SK-N-SH treated with all-trans-retinoic acid at 6 μM for 48 hours (cell line): ENCODE measurements around the gene QKI.
A peak's percentile ranks its signal among the peaks of the same experiment; 100 is the strongest.
"Not testable (repeated sequence)": the region's sequence is repeated elsewhere in the genome, so short reads cannot be mapped to it uniquely, and the experiment has no call there.

Source experiments
- ATAC-seq: fragments of 200-7000 bp; cut with Tn5 transposase; 3 replicates; pipeline ENCODE4 v1.9.1; 2020; ENCODE audit warnings: mild to moderate bottlenecking, moderate library complexity
- ARNTL ChIP-seq: fragments of 450-650 bp; formaldehyde crosslinking; IDR thresholded peaks from 2 replicates; pipeline ENCODE4 v1.5.0; 2020; ENCODE audit warnings: low read depth, mild to moderate bottlenecking, moderate library complexity, borderline replicate concordance
- BACH2 ChIP-seq: fragments of 250-450 bp; sonication (Bioruptor Pico); IDR thresholded peaks from 2 replicates; pipeline ENCODE4 v1.9.0; 2021; ENCODE audit warnings: mild to moderate bottlenecking, borderline replicate concordance
- CSDC2 ChIP-seq: fragments of 250-450 bp; sonication (Bioruptor Pico); IDR thresholded peaks from 2 replicates; pipeline ENCODE4 v1.5.0; 2020; ENCODE audit warnings: mild to moderate bottlenecking, moderate library complexity
- GLIS3 ChIP-seq: fragments of 250-450 bp; sonication (Bioruptor Pico); IDR thresholded peaks from 2 replicates; pipeline ENCODE4 v1.5.0; 2020; ENCODE audit warnings: mild to moderate bottlenecking, moderate library complexity
- ISL1 ChIP-seq: fragments of 250-450 bp; sonication (Bioruptor Pico); IDR thresholded peaks from 2 replicates; pipeline ENCODE4 v2.1.2; 2022; ENCODE audit warnings: mild to moderate bottlenecking, moderate library complexity
- OSR1 ChIP-seq: fragments of 250-450 bp; sonication (Bioruptor Pico); IDR thresholded peaks from 2 replicates; pipeline ENCODE4 v1.8.0; 2022; ENCODE audit warnings: moderate library complexity, mild to moderate bottlenecking, inconsistent platforms
- PPARA ChIP-seq: fragments of 250-450 bp; sonication (Bioruptor Pico); IDR thresholded peaks from 2 replicates; pipeline ENCODE4 v1.5.0; 2020; ENCODE audit warnings: mild to moderate bottlenecking, borderline replicate concordance
- RARB ChIP-seq: fragments of 250-450 bp; sonication (Bioruptor Pico); IDR thresholded peaks from 2 replicates; pipeline ENCODE4 v1.8.0; 2021; ENCODE audit warnings: mild to moderate bottlenecking, moderate library complexity
- SNAI2 ChIP-seq: fragments of 250-450 bp; sonication (Bioruptor Pico); IDR thresholded peaks from 2 replicates; pipeline ENCODE4 v1.5.0; 2020; ENCODE audit warnings: mild to moderate bottlenecking, moderate library complexity
- TCF4 ChIP-seq: fragments of 250-450 bp; sonication (Bioruptor Pico); IDR thresholded peaks from 2 replicates; pipeline ENCODE4 v1.8.0; 2021; ENCODE audit warnings: mild to moderate bottlenecking, moderate library complexity, borderline replicate concordance
- TOX ChIP-seq: fragments of 250-450 bp; sonication (Bioruptor Pico); IDR thresholded peaks from 2 replicates; pipeline ENCODE4 v1.8.0; 2021; ENCODE audit warnings: mild to moderate bottlenecking, moderate library complexity, borderline replicate concordance
- ZC3H10 ChIP-seq: fragments of 250-450 bp; sonication (Bioruptor Pico); IDR thresholded peaks from 2 replicates; pipeline ENCODE4 v1.5.1; 2021; ENCODE audit warnings: mild to moderate bottlenecking, moderate library complexity
- ZFP3 ChIP-seq: fragments of 250-450 bp; sonication (Bioruptor Pico); IDR thresholded peaks from 2 replicates; pipeline ENCODE4 v1.5.0; 2020; ENCODE audit warnings: mild to moderate bottlenecking, moderate library complexity
- ZFP30 ChIP-seq: fragments of 450-650 bp; formaldehyde crosslinking; IDR thresholded peaks from 2 replicates; pipeline ENCODE4 v1.5.0; 2022; ENCODE audit warnings: mild to moderate bottlenecking, moderate library complexity
- ZNF565 ChIP-seq: fragments of 450-650 bp; formaldehyde crosslinking; conservative IDR thresholded peaks from 2 replicates; pipeline ENCODE4 v1.5.0; 2020; ENCODE audit warnings: low read depth, mild to moderate bottlenecking, moderate library complexity
- ZNF8 ChIP-seq: fragments of 450-650 bp; formaldehyde crosslinking; IDR thresholded peaks from 2 replicates; pipeline ENCODE4 v1.5.0; 2020; ENCODE audit warnings: mild to moderate bottlenecking, moderate library complexity
- TF ChIP-seq, protein P1 (sequence below): fragments of 250-450 bp; sonication (Bioruptor Pico); IDR thresholded peaks from 2 replicates; pipeline ENCODE4 v1.5.1; 2020; ENCODE audit warnings: low read depth, mild to moderate bottlenecking, moderate library complexity
- TF ChIP-seq, protein P2 (sequence below): fragments of 250-450 bp; sonication (Bioruptor Pico); IDR thresholded peaks from 2 replicates; pipeline ENCODE4 v1.8.0; 2020; ENCODE audit warnings: mild to moderate bottlenecking, moderate library complexity, borderline replicate concordance
- TF ChIP-seq, protein P3 (sequence below): fragments of 250-450 bp; sonication (Bioruptor Pico); IDR thresholded peaks from 2 replicates; pipeline ENCODE4 v1.5.1; 2021; ENCODE audit warnings: mild to moderate bottlenecking, moderate library complexity
- TF ChIP-seq, protein P4 (sequence below): fragments of 250-450 bp; sonication (Bioruptor Pico); IDR thresholded peaks from 2 replicates; pipeline ENCODE4 v1.5.0; 2020; ENCODE audit warnings: mild to moderate bottlenecking, moderate library complexity
- TF ChIP-seq, protein P5 (sequence below): fragments of 250-450 bp; sonication (Bioruptor Pico); IDR thresholded peaks from 2 replicates; pipeline ENCODE4 v1.8.0; 2021; ENCODE audit warnings: low read depth, mild to moderate bottlenecking, moderate library complexity, borderline replicate concordance

The QKI gene

DNA sequence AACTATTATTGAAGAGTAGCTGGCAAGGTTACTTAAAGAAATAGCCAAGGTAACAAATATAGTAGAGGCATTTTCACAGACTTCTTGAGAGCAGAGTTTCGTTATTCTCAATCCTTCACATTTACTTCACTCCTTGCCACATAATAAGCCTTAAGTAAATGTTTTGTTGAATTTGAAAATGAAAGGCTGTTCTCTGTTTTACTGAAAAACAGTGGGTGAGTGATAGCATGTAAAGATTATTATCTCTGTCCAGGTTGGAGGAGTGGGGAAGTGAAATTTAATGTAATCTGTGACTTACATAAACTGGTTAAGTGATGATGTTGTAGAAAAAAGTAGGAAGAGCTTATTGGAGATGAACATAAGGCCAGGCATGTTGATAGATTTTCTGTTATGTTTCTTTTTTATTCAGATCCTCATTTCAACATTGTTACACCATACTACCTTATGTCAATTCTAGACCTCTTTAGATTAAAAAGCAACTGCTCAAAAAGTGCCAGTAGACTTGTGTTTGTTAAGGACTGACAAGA lies 55.0 kb downstream of the QKI start:
- TF ChIP-seq OSR1 (no peak), ZNF8 (CRISPR knock-in tag) (no peak), ZC3H10 (CRISPR knock-in tag) (no peak), CSDC2 (CRISPR knock-in tag) (no peak), TOX (no peak), ARNTL (CRISPR knock-in tag) (no peak), ISL1 (CRISPR knock-in tag) (no peak), ZFP3 (CRISPR knock-in tag) (no peak), ZNF565 (CRISPR knock-in tag) (no peak), PPARA (CRISPR knock-in tag) (no peak), BACH2 (no peak), RARB (CRISPR knock-in tag) (no peak), GLIS3 (CRISPR knock-in tag) (no peak), SNAI2 (CRISPR knock-in tag) (no peak), TCF4 (no peak)
- TF ChIP-seq, protein P1, sequence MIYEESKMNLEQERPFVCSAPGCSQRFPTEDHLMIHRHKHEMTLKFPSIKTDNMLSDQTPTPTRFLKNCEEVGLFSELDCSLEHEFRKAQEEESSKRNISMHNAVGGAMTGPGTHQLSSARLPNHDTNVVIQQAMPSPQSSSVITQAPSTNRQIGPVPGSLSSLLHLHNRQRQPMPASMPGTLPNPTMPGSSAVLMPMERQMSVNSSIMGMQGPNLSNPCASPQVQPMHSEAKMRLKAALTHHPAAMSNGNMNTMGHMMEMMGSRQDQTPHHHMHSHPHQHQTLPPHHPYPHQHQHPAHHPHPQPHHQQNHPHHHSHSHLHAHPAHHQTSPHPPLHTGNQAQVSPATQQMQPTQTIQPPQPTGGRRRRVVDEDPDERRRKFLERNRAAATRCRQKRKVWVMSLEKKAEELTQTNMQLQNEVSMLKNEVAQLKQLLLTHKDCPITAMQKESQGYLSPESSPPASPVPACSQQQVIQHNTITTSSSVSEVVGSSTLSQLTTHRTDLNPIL (CRISPR knock-in tag) = no peak
- TF ChIP-seq, protein P2, sequence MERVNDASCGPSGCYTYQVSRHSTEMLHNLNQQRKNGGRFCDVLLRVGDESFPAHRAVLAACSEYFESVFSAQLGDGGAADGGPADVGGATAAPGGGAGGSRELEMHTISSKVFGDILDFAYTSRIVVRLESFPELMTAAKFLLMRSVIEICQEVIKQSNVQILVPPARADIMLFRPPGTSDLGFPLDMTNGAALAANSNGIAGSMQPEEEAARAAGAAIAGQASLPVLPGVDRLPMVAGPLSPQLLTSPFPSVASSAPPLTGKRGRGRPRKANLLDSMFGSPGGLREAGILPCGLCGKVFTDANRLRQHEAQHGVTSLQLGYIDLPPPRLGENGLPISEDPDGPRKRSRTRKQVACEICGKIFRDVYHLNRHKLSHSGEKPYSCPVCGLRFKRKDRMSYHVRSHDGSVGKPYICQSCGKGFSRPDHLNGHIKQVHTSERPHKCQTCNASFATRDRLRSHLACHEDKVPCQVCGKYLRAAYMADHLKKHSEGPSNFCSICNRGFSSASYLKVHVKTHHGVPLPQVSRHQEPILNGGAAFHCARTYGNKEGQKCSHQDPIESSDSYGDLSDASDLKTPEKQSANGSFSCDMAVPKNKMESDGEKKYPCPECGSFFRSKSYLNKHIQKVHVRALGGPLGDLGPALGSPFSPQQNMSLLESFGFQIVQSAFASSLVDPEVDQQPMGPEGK (CRISPR knock-in tag) = no peak
- TF ChIP-seq, protein P3, sequence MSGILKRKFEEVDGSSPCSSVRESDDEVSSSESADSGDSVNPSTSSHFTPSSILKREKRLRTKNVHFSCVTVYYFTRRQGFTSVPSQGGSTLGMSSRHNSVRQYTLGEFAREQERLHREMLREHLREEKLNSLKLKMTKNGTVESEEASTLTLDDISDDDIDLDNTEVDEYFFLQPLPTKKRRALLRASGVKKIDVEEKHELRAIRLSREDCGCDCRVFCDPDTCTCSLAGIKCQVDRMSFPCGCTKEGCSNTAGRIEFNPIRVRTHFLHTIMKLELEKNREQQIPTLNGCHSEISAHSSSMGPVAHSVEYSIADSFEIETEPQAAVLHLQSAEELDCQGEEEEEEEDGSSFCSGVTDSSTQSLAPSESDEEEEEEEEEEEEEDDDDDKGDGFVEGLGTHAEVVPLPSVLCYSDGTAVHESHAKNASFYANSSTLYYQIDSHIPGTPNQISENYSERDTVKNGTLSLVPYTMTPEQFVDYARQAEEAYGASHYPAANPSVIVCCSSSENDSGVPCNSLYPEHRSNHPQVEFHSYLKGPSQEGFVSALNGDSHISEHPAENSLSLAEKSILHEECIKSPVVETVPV (CRISPR knock-in tag) = no peak
- TF ChIP-seq, protein P4, sequence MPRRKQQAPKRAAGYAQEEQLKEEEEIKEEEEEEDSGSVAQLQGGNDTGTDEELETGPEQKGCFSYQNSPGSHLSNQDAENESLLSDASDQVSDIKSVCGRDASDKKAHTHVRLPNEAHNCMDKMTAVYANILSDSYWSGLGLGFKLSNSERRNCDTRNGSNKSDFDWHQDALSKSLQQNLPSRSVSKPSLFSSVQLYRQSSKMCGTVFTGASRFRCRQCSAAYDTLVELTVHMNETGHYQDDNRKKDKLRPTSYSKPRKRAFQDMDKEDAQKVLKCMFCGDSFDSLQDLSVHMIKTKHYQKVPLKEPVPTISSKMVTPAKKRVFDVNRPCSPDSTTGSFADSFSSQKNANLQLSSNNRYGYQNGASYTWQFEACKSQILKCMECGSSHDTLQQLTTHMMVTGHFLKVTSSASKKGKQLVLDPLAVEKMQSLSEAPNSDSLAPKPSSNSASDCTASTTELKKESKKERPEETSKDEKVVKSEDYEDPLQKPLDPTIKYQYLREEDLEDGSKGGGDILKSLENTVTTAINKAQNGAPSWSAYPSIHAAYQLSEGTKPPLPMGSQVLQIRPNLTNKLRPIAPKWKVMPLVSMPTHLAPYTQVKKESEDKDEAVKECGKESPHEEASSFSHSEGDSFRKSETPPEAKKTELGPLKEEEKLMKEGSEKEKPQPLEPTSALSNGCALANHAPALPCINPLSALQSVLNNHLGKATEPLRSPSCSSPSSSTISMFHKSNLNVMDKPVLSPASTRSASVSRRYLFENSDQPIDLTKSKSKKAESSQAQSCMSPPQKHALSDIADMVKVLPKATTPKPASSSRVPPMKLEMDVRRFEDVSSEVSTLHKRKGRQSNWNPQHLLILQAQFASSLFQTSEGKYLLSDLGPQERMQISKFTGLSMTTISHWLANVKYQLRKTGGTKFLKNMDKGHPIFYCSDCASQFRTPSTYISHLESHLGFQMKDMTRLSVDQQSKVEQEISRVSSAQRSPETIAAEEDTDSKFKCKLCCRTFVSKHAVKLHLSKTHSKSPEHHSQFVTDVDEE (CRISPR knock-in tag) = no peak
- TF ChIP-seq, protein P5, sequence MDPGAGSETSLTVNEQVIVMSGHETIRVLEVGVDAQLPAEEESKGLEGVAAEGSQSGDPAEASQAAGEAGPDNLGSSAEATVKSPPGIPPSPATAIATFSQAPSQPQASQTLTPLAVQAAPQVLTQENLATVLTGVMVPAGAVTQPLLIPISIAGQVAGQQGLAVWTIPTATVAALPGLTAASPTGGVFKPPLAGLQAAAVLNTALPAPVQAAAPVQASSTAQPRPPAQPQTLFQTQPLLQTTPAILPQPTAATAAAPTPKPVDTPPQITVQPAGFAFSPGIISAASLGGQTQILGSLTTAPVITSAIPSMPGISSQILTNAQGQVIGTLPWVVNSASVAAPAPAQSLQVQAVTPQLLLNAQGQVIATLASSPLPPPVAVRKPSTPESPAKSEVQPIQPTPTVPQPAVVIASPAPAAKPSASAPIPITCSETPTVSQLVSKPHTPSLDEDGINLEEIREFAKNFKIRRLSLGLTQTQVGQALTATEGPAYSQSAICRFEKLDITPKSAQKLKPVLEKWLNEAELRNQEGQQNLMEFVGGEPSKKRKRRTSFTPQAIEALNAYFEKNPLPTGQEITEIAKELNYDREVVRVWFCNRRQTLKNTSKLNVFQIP (CRISPR knock-in tag) = no peak
- TF ChIP-seq, all 23 proteins: peak for 0
- no peak for ATAC-seq

DNA sequence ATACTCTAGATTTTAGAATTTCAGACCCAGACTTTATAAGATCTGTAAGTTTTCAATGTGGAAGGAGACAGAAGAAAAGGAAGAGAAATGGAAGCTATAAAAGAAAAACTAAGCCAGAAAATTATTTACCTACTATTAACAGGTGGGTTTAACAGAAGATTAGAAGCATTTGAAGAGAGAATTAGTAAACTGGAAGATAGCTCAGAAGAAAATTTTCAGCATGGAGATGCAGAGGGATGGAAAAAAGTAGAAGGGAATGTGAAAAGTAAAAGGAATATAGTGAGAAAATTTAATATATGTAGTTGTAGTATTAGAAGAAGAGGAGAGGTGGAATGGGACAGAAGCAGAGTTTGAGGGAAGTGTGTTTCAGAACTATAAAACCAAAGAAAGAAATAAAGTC lies 56.1 kb downstream of the QKI start:
- TF ChIP-seq ZFP30 (CRISPR knock-in tag) (peak; percentile 100), ZNF8 (CRISPR knock-in tag) (no peak)
- ATAC-seq = no peak

DNA sequence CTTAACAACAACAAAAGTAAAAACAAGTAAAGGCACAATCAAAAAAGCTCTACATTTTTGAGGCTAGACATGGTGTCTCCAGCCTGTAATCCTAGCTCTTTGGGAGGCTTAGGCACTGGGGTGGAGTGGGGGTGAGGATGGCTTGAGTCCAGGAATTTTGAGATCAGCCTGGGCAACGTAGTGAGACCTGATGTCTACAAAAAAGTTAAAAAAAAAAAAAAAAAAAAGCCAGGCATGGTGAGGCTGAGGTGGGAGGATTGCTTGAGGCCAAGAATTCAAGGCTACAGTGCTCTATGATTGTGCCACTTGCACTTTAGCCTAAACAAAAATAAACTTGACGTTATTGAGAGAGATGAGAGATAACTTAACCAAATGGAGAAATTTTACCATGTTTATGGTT lies 60.1 kb downstream of the QKI start:
- ATAC-seq = no peak

DNA sequence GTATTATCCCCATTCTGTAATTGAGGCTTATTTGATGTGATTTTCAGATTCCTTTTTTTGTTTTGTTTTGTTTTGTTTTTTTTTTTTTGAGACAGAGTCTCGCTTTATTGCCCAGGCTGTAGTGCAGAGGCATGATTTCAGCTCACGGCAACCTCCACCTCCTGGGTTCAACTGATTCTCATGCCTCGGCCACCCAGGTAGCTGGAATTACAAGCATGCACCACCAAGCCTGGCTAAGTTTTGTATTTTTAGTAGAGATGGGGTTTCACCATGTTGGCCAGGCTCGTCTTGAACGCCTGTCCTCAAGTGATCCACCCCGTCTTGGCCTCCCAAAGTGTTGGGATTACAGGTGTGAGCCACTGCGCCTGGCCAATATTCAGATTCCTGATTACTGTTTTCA lies 62.4 kb downstream of the QKI start:
- not testable (repeated sequence) for ATAC-seq

More for the DNA sequence above, 60.1 kb downstream of the QKI start:
- no peak for TF ChIP-seq ARNTL (CRISPR knock-in tag)
